Osteoblast (primary cell): ENCODE results near the gene FLYWCH1. TPM values are rescaled to one million over a fixed set of nuclear protein-coding genes. Genes with fewer than 3 reads are reported as not detected.
"Not testable (repeated sequence)": the region's sequence is repeated elsewhere in the genome, so short reads cannot be mapped to it uniquely, and the experiment has no call there.

ENCODE experiments used
- DNase-seq: peaks from one replicate; pipeline ENCODE4 v3.0.0; 2011; ENCODE audit warnings: low spot score, mixed read lengths; ENCODE audit not compliant: insufficient read length; ENCODE audit errors: missing footprints
- H2AFZ ChIP-seq: 2 replicates; pipeline ENCODE4 v1.6.0; 2011; ENCODE audit warnings: mild to moderate bottlenecking, low read length
- H3K27ac ChIP-seq: 2 replicates; pipeline ENCODE4 v1.5.1; 2011; ENCODE audit warnings: mild to moderate bottlenecking, low read depth, low read length, moderate library complexity
- H3K27me3 ChIP-seq: 2 replicates; pipeline ENCODE4 v1.6.0; 2012; ENCODE audit warnings: mild to moderate bottlenecking, control low read depth, inconsistent platforms, low read length, moderate library complexity; ENCODE audit not compliant: insufficient read depth
- H3K36me3 ChIP-seq: 2 replicates; pipeline ENCODE4 v1.5.1; 2011; ENCODE audit warnings: mild to moderate bottlenecking, low read length, control low read depth, moderate library complexity; ENCODE audit not compliant: insufficient read depth
- H3K4me1 ChIP-seq: 2 replicates; pipeline ENCODE4 v1.5.1; 2011; ENCODE audit warnings: mild to moderate bottlenecking, low read length, control low read depth, moderate library complexity; ENCODE audit not compliant: insufficient read depth
- H3K4me2 ChIP-seq: 2 replicates; pipeline ENCODE4 v1.6.0; 2011; ENCODE audit warnings: mild to moderate bottlenecking, low read length; ENCODE audit not compliant: insufficient read depth
- H3K4me3 ChIP-seq: fragments of 200-600 bp; sonication (generic); 3 replicates; pipeline ENCODE4 v1.5.1; 2012; ENCODE audit warnings: mild to moderate bottlenecking, low read length, inconsistent platforms; ENCODE audit not compliant: insufficient read depth
- H3K79me2 ChIP-seq: 2 replicates; pipeline ENCODE4 v1.6.0; 2012; ENCODE audit warnings: mild to moderate bottlenecking, low read length, control low read depth, inconsistent platforms; ENCODE audit not compliant: insufficient read depth
- H3K9me3 ChIP-seq: 2 replicates; pipeline ENCODE4 v1.5.1; 2011; ENCODE audit warnings: low read depth, low read length, control low read depth
- H4K20me1 ChIP-seq: 2 replicates; pipeline ENCODE4 v1.6.0; 2012; ENCODE audit warnings: mild to moderate bottlenecking, low read length, control low read depth; ENCODE audit not compliant: insufficient read depth
- total RNA-seq: library from RNA; depleted of rRNA; stranded (reverse); fragments of >200 nt; gene quantifications from 2 replicates; pipeline ENCODE4 v1.2.3, GENCODE V29; 2012
- TF ChIP-seq, protein P1 (sequence below): IDR thresholded peaks from 2 replicates; pipeline ENCODE4 v1.5.1; 2011; ENCODE audit warnings: mild to moderate bottlenecking, low read depth, low read length, moderate library complexity; ENCODE audit errors: extremely low read depth

FLYWCH1 gene
- total RNA-seq, 1 donor = 56.5 TPM

DNA sequence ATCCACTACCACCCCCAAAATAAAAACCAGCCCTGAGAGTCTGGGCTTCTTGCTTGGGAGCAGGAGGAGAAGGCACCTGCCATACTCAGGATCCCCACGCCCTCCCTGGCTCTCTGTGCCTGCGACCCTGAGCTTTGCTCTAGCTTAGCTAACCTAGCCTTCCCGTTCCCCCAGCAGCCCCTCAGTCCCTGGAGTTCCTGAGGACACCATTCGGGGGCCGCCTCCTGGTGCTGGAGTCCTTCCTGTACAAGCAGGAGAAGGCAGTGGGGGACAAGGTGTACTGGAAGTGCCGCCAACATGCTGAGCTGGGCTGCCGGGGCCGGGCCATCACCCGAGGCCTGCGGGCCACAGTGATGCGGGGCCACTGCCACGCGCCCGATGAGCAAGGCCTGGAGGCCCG lies 18.5 kb downstream of the FLYWCH1 start:
- H3K36me3 ChIP-seq = peaks cover 31% of the 10 kb centered on the region

DNA sequence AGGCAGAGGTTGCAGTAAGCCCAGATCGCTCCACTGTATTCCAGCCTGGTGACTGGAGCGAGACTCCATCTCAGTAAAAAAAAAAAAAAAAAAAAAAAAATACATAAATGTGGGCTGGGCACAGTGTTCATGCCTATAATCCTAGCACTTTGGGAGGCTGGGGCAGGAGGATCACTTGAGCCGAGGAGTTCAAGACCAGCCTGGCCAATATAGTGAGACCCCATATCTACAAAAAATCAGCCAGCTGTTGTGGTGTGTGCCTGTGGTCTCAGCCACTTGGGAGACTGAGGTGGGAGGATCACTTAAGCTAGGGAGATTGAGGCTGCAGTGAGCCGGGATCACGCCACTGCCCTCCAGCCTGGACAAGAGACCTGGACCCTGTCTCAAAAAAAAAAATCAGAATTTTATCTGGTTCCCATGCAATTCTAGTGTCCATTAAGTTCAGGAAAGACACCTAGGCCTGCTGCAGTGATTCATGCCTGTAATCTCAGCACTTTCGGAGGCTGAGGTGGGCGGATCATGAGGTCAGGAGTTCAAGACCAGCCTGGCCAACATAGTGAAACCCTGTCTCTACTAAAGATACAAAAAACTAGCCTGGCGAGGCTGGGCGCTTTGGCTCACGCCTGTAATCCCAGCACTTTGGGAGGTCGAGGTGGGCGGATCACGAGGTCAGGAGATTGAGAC lies 19.6 kb downstream of the FLYWCH1 start:
- peaks cover 16% of the 10 kb centered on the region for H3K79me2 ChIP-seq
- H3K4me3 ChIP-seq, H3K4me1 ChIP-seq, H3K27ac ChIP-seq, H2AFZ ChIP-seq, H3K4me2 ChIP-seq, H3K27me3 ChIP-seq, H3K9me3 ChIP-seq: not testable (repeated sequence)
- peaks cover 31% of the 10 kb centered on the region for H3K36me3 ChIP-seq
- peaks cover 33% of the 10 kb centered on the region for H4K20me1 ChIP-seq
- DNase-seq = peak; percentile 15

More for the DNA sequence above, 18.5 kb downstream of the FLYWCH1 start:
- Histone ChIP-seq H3K79me2 (peaks cover 16% of the 10 kb centered on the region), H3K9me3 (no peaks in the 10 kb centered on the region), H3K4me3 (no peak overlapping the region), H2AFZ (no peak overlapping the region), H3K27ac (no peak overlapping the region), H3K4me2 (no peak overlapping the region), H3K4me1 (peaks cover 8% of the 10 kb centered on the region), H4K20me1 (peaks cover 35% of the 10 kb centered on the region), H3K27me3 (no peaks in the 10 kb centered on the region)
- TF ChIP-seq, protein P1, sequence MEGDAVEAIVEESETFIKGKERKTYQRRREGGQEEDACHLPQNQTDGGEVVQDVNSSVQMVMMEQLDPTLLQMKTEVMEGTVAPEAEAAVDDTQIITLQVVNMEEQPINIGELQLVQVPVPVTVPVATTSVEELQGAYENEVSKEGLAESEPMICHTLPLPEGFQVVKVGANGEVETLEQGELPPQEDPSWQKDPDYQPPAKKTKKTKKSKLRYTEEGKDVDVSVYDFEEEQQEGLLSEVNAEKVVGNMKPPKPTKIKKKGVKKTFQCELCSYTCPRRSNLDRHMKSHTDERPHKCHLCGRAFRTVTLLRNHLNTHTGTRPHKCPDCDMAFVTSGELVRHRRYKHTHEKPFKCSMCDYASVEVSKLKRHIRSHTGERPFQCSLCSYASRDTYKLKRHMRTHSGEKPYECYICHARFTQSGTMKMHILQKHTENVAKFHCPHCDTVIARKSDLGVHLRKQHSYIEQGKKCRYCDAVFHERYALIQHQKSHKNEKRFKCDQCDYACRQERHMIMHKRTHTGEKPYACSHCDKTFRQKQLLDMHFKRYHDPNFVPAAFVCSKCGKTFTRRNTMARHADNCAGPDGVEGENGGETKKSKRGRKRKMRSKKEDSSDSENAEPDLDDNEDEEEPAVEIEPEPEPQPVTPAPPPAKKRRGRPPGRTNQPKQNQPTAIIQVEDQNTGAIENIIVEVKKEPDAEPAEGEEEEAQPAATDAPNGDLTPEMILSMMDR = no peak
- peak; percentile 56 for DNase-seq

DNA sequence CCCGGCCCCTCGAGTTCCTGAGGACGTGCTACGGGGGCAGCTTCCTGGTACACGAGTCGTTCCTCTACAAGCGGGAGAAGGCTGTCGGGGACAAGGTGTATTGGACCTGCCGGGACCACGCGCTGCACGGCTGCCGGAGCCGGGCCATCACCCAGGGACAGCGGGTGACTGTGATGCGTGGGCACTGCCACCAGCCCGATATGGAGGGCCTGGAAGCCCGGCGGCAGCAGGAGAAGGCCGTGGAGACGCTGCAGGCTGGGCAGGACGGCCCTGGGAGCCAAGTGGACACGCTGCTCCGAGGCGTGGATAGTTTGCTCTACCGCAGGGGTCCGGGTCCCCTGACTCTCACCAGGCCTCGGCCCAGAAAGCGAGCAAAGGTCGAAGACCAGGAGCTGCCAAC lies 21.4 kb downstream of the FLYWCH1 start:
- Histone ChIP-seq H3K36me3 (peaks cover 44% of the 10 kb centered on the region), H3K27me3 (no peaks in the 10 kb centered on the region), H3K27ac (no peak overlapping the region), H3K79me2 (peaks cover 9% of the 10 kb centered on the region), H3K4me1 (no peaks in the 10 kb centered on the region), H3K4me3 (no peak overlapping the region), H3K4me2 (no peak overlapping the region), H2AFZ (no peak overlapping the region), H4K20me1 (peaks cover 22% of the 10 kb centered on the region), H3K9me3 (no peaks in the 10 kb centered on the region)
- DNase-seq = peak; percentile 39
- TF ChIP-seq, protein P1 = no peak

DNA sequence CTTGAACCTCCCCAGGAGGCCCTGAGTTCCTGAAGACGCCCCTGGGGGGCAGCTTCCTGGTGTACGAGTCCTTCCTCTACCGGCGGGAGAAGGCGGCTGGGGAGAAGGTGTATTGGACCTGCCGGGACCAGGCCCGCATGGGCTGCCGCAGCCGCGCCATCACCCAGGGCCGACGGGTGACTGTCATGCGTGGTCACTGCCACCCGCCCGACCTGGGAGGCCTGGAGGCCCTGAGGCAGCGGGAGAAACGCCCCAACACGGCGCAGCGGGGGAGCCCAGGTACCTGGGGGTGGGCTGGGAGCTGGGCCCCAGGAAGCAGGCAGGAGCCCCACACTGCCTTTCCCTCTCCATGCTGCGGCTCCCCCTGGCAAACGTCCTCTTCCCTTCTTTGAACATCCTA lies 22.0 kb downstream of the FLYWCH1 start:
- no peak overlapping the region for H3K27ac ChIP-seq
- no peak overlapping the region for H2AFZ ChIP-seq
- H3K4me3 ChIP-seq = no peak overlapping the region
- no peaks in the 10 kb centered on the region for H3K27me3 ChIP-seq
- no peaks in the 10 kb centered on the region for H3K9me3 ChIP-seq
- peaks cover 19% of the 10 kb centered on the region for H4K20me1 ChIP-seq
- H3K4me2 ChIP-seq = no peak overlapping the region
- H3K36me3 ChIP-seq = peaks cover 47% of the 10 kb centered on the region
- peak; percentile 35 for DNase-seq
- TF ChIP-seq, protein P1 = no peak
- no peaks in the 10 kb centered on the region for H3K4me1 ChIP-seq
- H3K79me2 ChIP-seq = peaks cover 5% of the 10 kb centered on the region
